HG03196 (cell line): Measurements from ENCODE around the gene PDP2.

Experiments used
- ATAC-seq: cut with Tn5 transposase; IDR thresholded peaks from one replicate; pipeline ENCODE4 v1.9.1; 2021; ENCODE audit not compliant: unreplicated experiment

Gene PDP2

GRCh38 chr16:66880288-66881013, at the start of gene PDP2:
PDP2 (plus strand) TSS chr16:66880515; CDS start chr16:66884285, 3,770 bp downstream.
- peak; percentile 89 for ATAC-seq

GRCh38 chr16:66832190-66832589, 48.1 kb upstream of the PDP2 start:
- no peak for ATAC-seq

GRCh38 chr16:66832661-66833305, 47.5 kb upstream of the PDP2 start:
- ATAC-seq = no peak

GRCh38 chr16:66834746-66835145, 45.6 kb upstream of the PDP2 start:
- no peak for ATAC-seq

- no peak for ATAC-seq
Observed at GRCh38 chr16:66840883-66841282, 39.4 kb upstream of the PDP2 start.

- no peak for ATAC-seq
Observed at GRCh38 chr16:66841366-66841765, 38.9 kb upstream of the PDP2 start.

GRCh38 chr16:66842765-66843164, 37.5 kb upstream of the PDP2 start:
- no peak for ATAC-seq

- no peak for ATAC-seq
Observed at GRCh38 chr16:66843191-66843590, 37.1 kb upstream of the PDP2 start.

- ATAC-seq = no peak
Observed at GRCh38 chr16:66844009-66844341, 36.3 kb upstream of the PDP2 start.

- ATAC-seq = no peak
Observed at GRCh38 chr16:66844342-66845079, 35.8 kb upstream of the PDP2 start, which contains the start of gene CA7. CA7 (plus strand) TSS chr16:66844414; CDS start chr16:66844488, 74 bp downstream.

- no peak for ATAC-seq
Observed at GRCh38 chr16:66845080-66845410, 35.3 kb upstream of the PDP2 start.

GRCh38 chr16:66845791-66846221, 34.5 kb upstream of the PDP2 start:
- no peak for ATAC-seq

GRCh38 chr16:66846266-66846665, 34.0 kb upstream of the PDP2 start:
- no peak for ATAC-seq

GRCh38 chr16:66846831-66847230, 33.5 kb upstream of the PDP2 start:
- no peak for ATAC-seq

GRCh38 chr16:66847533-66848067, 32.7 kb upstream of the PDP2 start:
- ATAC-seq = no peak

- no peak for ATAC-seq
Observed at GRCh38 chr16:66848172-66848571, 32.1 kb upstream of the PDP2 start.

- no peak for ATAC-seq
Observed at GRCh38 chr16:66849021-66849420, 31.3 kb upstream of the PDP2 start.

- ATAC-seq = no peak
Observed at GRCh38 chr16:66849549-66849948, 30.8 kb upstream of the PDP2 start.

GRCh38 chr16:66850115-66850815, 30.1 kb upstream of the PDP2 start:
- ATAC-seq = no peak

- no peak for ATAC-seq
Observed at GRCh38 chr16:66851166-66851964, 28.9 kb upstream of the PDP2 start.
